DOHH2 (cell line): ENCODE measurements around the gene CACNA1B.
A peak's percentile ranks its signal among the peaks of the same experiment; 100 is the strongest.

Experiments
- H3F3A ChIP-seq: fragments of 200-600 bp; sonication (generic), shearing (Covaris generic); 2 replicates; pipeline ENCODE4 v1.6.0; 2016; ENCODE audit warnings: antibody characterized with exemption, mild to moderate bottlenecking; ENCODE audit not compliant: control insufficient read depth, insufficient read depth
- H3K27ac ChIP-seq: fragments of 200-600 bp; sonication (generic); 2 replicates; pipeline ENCODE4 v1.5.1; 2014; ENCODE audit warnings: low read depth, mild to moderate bottlenecking, low read length, moderate library complexity
- H3K27me3 ChIP-seq: fragments of 200-600 bp; sonication (generic); 2 replicates; pipeline ENCODE4 v1.6.1; 2014; ENCODE audit warnings: mild to moderate bottlenecking, low read length, mixed read lengths; ENCODE audit not compliant: control insufficient read depth
- H3K36me3 ChIP-seq: fragments of 200-600 bp; sonication (generic); 2 replicates; pipeline ENCODE4 v1.6.1; 2014; ENCODE audit warnings: mild to moderate bottlenecking, low read length, moderate library complexity, mixed read lengths; ENCODE audit not compliant: control insufficient read depth
- H3K4me1 ChIP-seq: fragments of 200-600 bp; sonication (generic); 2 replicates; pipeline ENCODE4 v1.6.1; 2014; ENCODE audit warnings: mild to moderate bottlenecking, low read length, mixed read lengths; ENCODE audit not compliant: control insufficient read depth
- H3K4me2 ChIP-seq: fragments of 200-600 bp; sonication (generic); 2 replicates; pipeline ENCODE4 v1.6.0; 2014; ENCODE audit warnings: mild to moderate bottlenecking, low read length, moderate library complexity
- H3K4me3 ChIP-seq: fragments of 200-600 bp; sonication (generic); 2 replicates; pipeline ENCODE4 v1.5.1; 2014; ENCODE audit warnings: mild to moderate bottlenecking, low read length, mixed read lengths
- H3K79me2 ChIP-seq: fragments of 200-600 bp; sonication (generic); 2 replicates; pipeline ENCODE4 v1.6.1; 2014; ENCODE audit warnings: mild to moderate bottlenecking, low read length, mixed read lengths; ENCODE audit not compliant: control insufficient read depth
- H3K9me2 ChIP-seq: fragments of 200-600 bp; sonication (generic); replicated peaks from 2 replicates; pipeline ENCODE4 v1.6.1; 2014; ENCODE audit warnings: mild to moderate bottlenecking, low read length, mixed read lengths; ENCODE audit not compliant: control insufficient read depth
- H3K9me3 ChIP-seq: fragments of 200-600 bp; sonication (generic); 2 replicates; pipeline ENCODE4 v1.6.1; 2014; ENCODE audit warnings: antibody characterized with exemption, low read length, mixed read lengths; ENCODE audit not compliant: control insufficient read depth, insufficient read depth
- H4K20me1 ChIP-seq: fragments of 200-600 bp; sonication (generic); 2 replicates; pipeline ENCODE4 v1.6.0; 2014; ENCODE audit warnings: low read depth, mild to moderate bottlenecking, antibody characterized with exemption, low read length, moderate library complexity; ENCODE audit not compliant: control insufficient read depth, insufficient read depth
- EZH2phosphoT487 ChIP-seq: fragments of 200-600 bp; sonication (generic); IDR thresholded peaks from 2 replicates; pipeline ENCODE4 v1.6.1; 2017; ENCODE audit warnings: borderline replicate concordance, mild to moderate bottlenecking, antibody characterized with exemption, low read length, moderate library complexity, mixed read lengths
- TF ChIP-seq, protein P1 (sequence below): fragments of 200-600 bp; sonication (generic); IDR thresholded peaks from one replicate; pipeline ENCODE4 v1.5.1; 2014; ENCODE audit warnings: antibody characterized with exemption, mild to moderate bottlenecking, low read depth, low read length; ENCODE audit not compliant: poor library complexity, severe bottlenecking

Gene CACNA1B

DNA sequence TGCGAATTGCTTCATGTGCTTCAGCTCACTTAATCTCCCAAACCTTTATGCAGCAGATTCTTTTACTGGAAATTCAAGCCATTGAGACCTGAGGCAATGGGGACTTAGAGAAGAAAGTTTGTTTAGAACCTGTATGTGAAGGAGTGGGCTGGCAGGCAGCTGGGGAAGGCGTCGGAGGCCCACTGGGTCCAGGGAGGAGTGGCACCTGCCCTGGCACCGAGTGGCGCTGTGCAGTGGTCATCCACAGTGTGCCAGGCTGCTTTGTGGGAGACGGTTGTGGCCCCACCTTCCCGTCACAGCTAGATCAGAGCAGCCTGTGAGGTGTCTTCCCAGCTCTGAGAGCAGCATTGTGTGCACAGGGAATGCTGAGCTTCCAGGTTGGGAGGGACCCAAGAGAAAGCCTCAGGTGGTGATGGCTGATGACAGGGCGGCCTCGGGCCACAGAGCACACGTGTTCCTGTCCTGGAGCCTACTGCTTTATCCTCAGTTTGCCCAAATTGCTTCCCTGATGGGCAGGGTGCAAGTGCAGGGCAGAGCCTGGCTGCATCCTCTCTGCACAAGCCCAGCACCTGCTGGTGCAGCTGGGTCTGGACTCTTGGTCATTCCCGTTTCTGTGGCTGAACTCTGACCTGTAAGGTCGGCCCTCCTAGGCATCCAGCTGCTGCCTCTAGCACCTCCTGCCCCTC, 175.2 kb downstream of the CACNA1B start:
- H3K79me2 ChIP-seq: no peaks in the 10 kb centered on the region

GRCh38 chr9:138053321-138053868, 175.8 kb downstream of the CACNA1B start:
- TF ChIP-seq EZH2phosphoT487: no peak
- TF ChIP-seq, protein P1, sequence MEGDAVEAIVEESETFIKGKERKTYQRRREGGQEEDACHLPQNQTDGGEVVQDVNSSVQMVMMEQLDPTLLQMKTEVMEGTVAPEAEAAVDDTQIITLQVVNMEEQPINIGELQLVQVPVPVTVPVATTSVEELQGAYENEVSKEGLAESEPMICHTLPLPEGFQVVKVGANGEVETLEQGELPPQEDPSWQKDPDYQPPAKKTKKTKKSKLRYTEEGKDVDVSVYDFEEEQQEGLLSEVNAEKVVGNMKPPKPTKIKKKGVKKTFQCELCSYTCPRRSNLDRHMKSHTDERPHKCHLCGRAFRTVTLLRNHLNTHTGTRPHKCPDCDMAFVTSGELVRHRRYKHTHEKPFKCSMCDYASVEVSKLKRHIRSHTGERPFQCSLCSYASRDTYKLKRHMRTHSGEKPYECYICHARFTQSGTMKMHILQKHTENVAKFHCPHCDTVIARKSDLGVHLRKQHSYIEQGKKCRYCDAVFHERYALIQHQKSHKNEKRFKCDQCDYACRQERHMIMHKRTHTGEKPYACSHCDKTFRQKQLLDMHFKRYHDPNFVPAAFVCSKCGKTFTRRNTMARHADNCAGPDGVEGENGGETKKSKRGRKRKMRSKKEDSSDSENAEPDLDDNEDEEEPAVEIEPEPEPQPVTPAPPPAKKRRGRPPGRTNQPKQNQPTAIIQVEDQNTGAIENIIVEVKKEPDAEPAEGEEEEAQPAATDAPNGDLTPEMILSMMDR: no peak
- Histone ChIP-seq H3F3A (no peaks in the 10 kb centered on the region), H3K9me3 (no peaks in the 10 kb centered on the region), H3K4me1 (peaks cover 5% of the 10 kb centered on the region; the same call in 1 of the 2 replicates), H3K4me2 (peak overlapping the region; percentile 31; the same call in 1 of the 2 replicates), H3K4me3 (no peak overlapping the region), H3K27ac (no peak overlapping the region), H3K27me3 (no peaks in the 10 kb centered on the region; the same call in 1 of the 2 replicates), H3K79me2 (no peaks in the 10 kb centered on the region), H3K36me3 (no peaks in the 10 kb centered on the region), H3K9me2 (no peaks in the 10 kb centered on the region), H4K20me1 (no peaks in the 10 kb centered on the region)

More for the DNA sequence above, 175.2 kb downstream of the CACNA1B start:
- Histone ChIP-seq H3K27ac (no peak overlapping the region), H3K9me2 (no peaks in the 10 kb centered on the region), H3K4me2 (peak overlapping the region; percentile 31; the same call in 1 of the 2 replicates), H3K4me1 (peaks cover 5% of the 10 kb centered on the region; the same call in 1 of the 2 replicates), H3K36me3 (no peaks in the 10 kb centered on the region), H3K4me3 (no peak overlapping the region), H3F3A (no peaks in the 10 kb centered on the region), H3K9me3 (no peaks in the 10 kb centered on the region), H4K20me1 (no peaks in the 10 kb centered on the region), H3K27me3 (no peaks in the 10 kb centered on the region; the same call in 1 of the 2 replicates)
- TF ChIP-seq EZH2phosphoT487: no peak
- TF ChIP-seq, protein P1: no peak

- Histone ChIP-seq H3K9me2 (no peaks in the 10 kb centered on the region), H3F3A (no peaks in the 10 kb centered on the region), H3K79me2 (no peaks in the 10 kb centered on the region), H3K4me1 (peaks cover 5% of the 10 kb centered on the region; the same call in 1 of the 2 replicates), H4K20me1 (no peaks in the 10 kb centered on the region), H3K4me3 (no peak overlapping the region), H3K36me3 (no peaks in the 10 kb centered on the region), H3K4me2 (no peak overlapping the region), H3K9me3 (no peaks in the 10 kb centered on the region), H3K27ac (no peak overlapping the region), H3K27me3 (no peaks in the 10 kb centered on the region; the same call in 1 of the 2 replicates)
- no peak for TF ChIP-seq EZH2phosphoT487
- TF ChIP-seq, protein P1: no peak
Measured at GRCh38 chr9:138053996-138054752, 176.6 kb downstream of the CACNA1B start.
